ENCODE results near the gene TBL1XR1. TPM values are rescaled to one million over a fixed set of nuclear protein-coding genes. Genes with fewer than 3 reads are reported as not detected.

Gene TBL1XR1
- total RNA-seq, 1 experiment from 2014 or later = 175 TPM

- H3K4me1 ChIP-seq (ENCODE audit: insufficient read depth, low read length) = peaks cover 2% of the 10 kb centered on the region; the same call in 1 of the 2 replicates
- H4K20me1 ChIP-seq (ENCODE audit: control insufficient read depth, insufficient read depth, insufficient read length) = no peaks in the 10 kb centered on the region
- no peak overlapping the region for H3K4ac ChIP-seq (ENCODE audit: low read depth, low read length)
- H2AFZ ChIP-seq (ENCODE audit: low read length) = no peak overlapping the region
- Mint-ChIP-seq H3K9me3 (peaks cover 6 to 8% of the 10 kb centered on the region in 2 experiments), H3K36me3 (ENCODE audit: insufficient read depth in 1 of 3, low read depth in 3 of 3) (peaks cover 0 to 9% (median 4%) of the 10 kb centered on the region in 3 experiments; a peak in 6 of 7 replicates), H3K27ac (no peak overlapping the region), H3K4me1 (peaks cover 20 to 21% of the 10 kb centered on the region in 2 experiments), H3K27me3 (ENCODE audit: low read depth) (no peaks in the 10 kb centered on the region), H3K4me3 (no peak overlapping the region)
- no peaks in the 10 kb centered on the region for H3K27me3 ChIP-seq (ENCODE audit: insufficient read depth, low read length)
- no peak for DNase-seq
- H2BK120ac ChIP-seq (ENCODE audit: low read depth, low read length, poor library complexity, severe bottlenecking) = no peak overlapping the region
- H3K27ac ChIP-seq (ENCODE audit: insufficient read length, low read depth, low read length) = no peak overlapping the region
- no peak overlapping the region for H3K18ac ChIP-seq (ENCODE audit: insufficient read length, low read depth, low read length)
- no peaks in the 10 kb centered on the region for H3K79me2 ChIP-seq (ENCODE audit: insufficient read depth, low read length)
- H3K23me2 ChIP-seq (ENCODE audit: insufficient read length, low read depth, low read length, poor library complexity, severe bottlenecking) = no peaks in the 10 kb centered on the region
- no CpG with 5 or more reads among the region's 11 CpGs for WGBS (ENCODE audit: extremely low coverage, insufficient read length, low lambda C conversion rate)
- no peaks in the 10 kb centered on the region for H3K79me1 ChIP-seq (ENCODE audit: insufficient read depth, low read depth, low read length, poor library complexity, severe bottlenecking)
- no peak overlapping the region for H2BK20ac ChIP-seq (ENCODE audit: low read depth, low read length, poor library complexity, severe bottlenecking)
- no peak overlapping the region for H3K56ac ChIP-seq (ENCODE audit: insufficient read length, low read depth, low read length)
- H3K14ac ChIP-seq (ENCODE audit: insufficient read depth, low read length) = no peak overlapping the region
- H4K91ac ChIP-seq (ENCODE audit: insufficient read length, low read depth, low read length) = no peak overlapping the region
- no peak overlapping the region for H4K5ac ChIP-seq (ENCODE audit: insufficient read length, low read depth, low read length)
- no peak overlapping the region for H2BK12ac ChIP-seq (ENCODE audit: insufficient read length, low read depth, low read length)
- H3K9me3 ChIP-seq (ENCODE audit: control insufficient read depth, low read depth, low read length) = no peaks in the 10 kb centered on the region
- TF ChIP-seq CTCF (conservative IDR thresholded peaks at IDR 0.05) = no peak
- H3T11ph ChIP-seq (ENCODE audit: low read length) = no peak overlapping the region
- H3K9ac ChIP-seq (ENCODE audit: extremely low read depth, insufficient read length, low read length) = no peak overlapping the region
- H3K23ac ChIP-seq (ENCODE audit: insufficient read length, low read depth, low read length) = no peak overlapping the region
- H3K4me2 ChIP-seq (ENCODE audit: insufficient read depth, insufficient read length, low read length) = no peak overlapping the region
- no peak overlapping the region for H2AK5ac ChIP-seq (ENCODE audit: insufficient read length, low read length)
- no peak overlapping the region for H4K8ac ChIP-seq (replicated peaks; ENCODE audit: insufficient read length, low read depth, low read length)
- no peak overlapping the region for H2BK15ac ChIP-seq (ENCODE audit: low read depth, low read length)
- H2BK5ac ChIP-seq (ENCODE audit: insufficient read length, low read length) = no peak overlapping the region
Observed at GRCh38 chr3:176992565-176992964, 204.7 kb downstream of the TBL1XR1 start.

All from H9 (cell line).